ENCODE data around the gene SCTR. TPM values are rescaled to one million over a fixed set of nuclear protein-coding genes. Genes with fewer than 3 reads are reported as not detected.

SCTR gene
- total and polyA plus RNA-seq, 3 donors from 2014 or later, result 1.1 to 6.6 (median 2.0) TPM

DNA sequence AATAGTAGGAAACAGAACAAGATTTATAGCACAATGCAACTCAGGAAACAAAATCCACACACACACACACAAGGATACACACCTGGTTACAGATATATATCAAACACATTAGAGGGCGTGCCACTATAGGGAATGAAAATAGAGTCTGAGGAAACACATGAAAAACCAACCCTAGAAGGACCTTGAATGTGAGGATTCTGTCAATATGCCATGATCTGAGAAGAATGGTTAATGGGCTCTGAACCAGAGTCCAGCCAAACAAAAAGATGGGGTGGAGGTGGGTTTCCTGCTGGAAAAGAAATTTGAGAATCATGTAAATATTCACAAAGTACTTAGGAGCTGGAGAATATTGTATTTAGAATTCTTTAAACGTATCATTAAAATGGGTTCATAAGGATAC, 100.5 kb downstream of the SCTR start:
- intact Hi-C loops (cut with DNase I; ENCODE audit: low total_unique reads), result no loop called here
- no peak overlapping the region for H3K27ac ChIP-seq

DNA sequence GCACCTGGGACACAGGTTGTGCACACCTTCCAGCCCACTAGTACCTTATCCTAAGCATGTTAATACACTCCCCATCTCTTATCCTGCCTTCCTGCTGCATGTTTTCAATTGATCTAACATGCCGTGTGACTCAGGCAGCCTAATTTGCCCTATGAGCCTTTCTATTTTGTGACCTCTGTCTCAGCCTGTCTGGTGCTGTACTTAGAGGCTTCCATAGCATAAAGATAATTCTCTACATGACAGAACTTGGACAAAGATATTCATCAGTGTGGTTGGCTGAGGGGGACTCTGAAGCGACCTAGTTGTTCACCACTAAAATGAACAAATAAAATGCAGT, 101.2 kb downstream of the SCTR start:
- H3K9me3 ChIP-seq, result no peaks in the 10 kb centered on the region
- TF ChIP-seq, protein P1, sequence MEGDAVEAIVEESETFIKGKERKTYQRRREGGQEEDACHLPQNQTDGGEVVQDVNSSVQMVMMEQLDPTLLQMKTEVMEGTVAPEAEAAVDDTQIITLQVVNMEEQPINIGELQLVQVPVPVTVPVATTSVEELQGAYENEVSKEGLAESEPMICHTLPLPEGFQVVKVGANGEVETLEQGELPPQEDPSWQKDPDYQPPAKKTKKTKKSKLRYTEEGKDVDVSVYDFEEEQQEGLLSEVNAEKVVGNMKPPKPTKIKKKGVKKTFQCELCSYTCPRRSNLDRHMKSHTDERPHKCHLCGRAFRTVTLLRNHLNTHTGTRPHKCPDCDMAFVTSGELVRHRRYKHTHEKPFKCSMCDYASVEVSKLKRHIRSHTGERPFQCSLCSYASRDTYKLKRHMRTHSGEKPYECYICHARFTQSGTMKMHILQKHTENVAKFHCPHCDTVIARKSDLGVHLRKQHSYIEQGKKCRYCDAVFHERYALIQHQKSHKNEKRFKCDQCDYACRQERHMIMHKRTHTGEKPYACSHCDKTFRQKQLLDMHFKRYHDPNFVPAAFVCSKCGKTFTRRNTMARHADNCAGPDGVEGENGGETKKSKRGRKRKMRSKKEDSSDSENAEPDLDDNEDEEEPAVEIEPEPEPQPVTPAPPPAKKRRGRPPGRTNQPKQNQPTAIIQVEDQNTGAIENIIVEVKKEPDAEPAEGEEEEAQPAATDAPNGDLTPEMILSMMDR (IDR thresholded peaks at IDR 0.05), result no peak
- no peak for TF ChIP-seq POLR2A (IDR thresholded peaks at IDR 0.05)
- H3K4me1 ChIP-seq, result peaks cover 13% of the 10 kb centered on the region
- no peak for DNase-seq
- no peaks in the 10 kb centered on the region for H3K36me3 ChIP-seq (ENCODE audit: low read depth, missing control alignments)
- no peaks in the 10 kb centered on the region for H3K27me3 ChIP-seq
- 89 to 91% methylated on average over 2 of the region's 2 CpGs for WGBS, 2 donors
- intact Hi-C loops (cut with DNase I; ENCODE audit: low total_unique reads), result no loop called here
- no peak overlapping the region for H3K4me3 ChIP-seq
- no peak overlapping the region for H3K27ac ChIP-seq

More for the DNA sequence above, 100.5 kb downstream of the SCTR start:
- H3K36me3 ChIP-seq (ENCODE audit: low read depth, missing control alignments), result no peaks in the 10 kb centered on the region
- 87 to 94% methylated on average over 2 of the region's 2 CpGs for WGBS, 2 donors
- DNase-seq, result no peak
- TF ChIP-seq POLR2A (IDR thresholded peaks at IDR 0.05), result no peak
- peaks cover 13% of the 10 kb centered on the region for H3K4me1 ChIP-seq
- H3K27me3 ChIP-seq, result no peaks in the 10 kb centered on the region
- no peaks in the 10 kb centered on the region for H3K9me3 ChIP-seq
- no peak overlapping the region for H3K4me3 ChIP-seq

DNA sequence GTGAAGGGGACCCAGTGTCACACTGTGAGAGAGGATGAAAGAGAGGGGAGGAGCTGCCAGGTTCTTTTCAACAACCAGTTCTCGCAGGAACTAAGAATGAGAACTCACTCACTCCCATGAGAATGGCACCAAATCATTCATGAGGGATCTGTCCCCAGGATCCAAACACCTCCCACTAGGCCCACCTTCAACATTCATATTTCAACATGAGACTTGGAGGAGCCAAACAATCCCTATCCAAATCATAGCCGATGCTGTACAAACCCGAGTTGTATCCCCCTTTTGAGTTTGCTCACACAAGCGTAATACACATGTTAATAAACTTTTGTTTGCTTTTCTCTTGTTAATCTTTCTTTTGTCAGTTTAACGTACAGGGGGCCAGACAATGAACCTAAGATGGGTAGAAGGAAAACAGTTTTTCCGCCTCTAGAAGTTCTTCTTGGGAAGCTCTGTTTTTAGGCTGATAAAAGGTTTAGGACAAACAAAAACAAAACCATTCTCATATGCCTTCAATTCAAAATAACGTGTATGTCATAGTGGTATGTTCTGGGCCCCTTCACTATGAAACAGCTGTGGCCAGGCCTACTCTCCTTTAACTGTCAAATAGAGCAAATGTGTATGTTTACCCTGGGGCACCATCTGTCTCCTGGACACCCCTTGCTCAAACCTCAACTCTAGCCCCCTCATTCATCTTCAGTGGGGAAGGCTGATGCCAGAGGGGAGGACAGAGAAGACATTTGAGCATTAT, 101.7 kb downstream of the SCTR start:
- Histone ChIP-seq H3K27ac (no peak overlapping the region), H3K4me3 (no peak overlapping the region), H3K9me3 (no peaks in the 10 kb centered on the region), H3K36me3 (ENCODE audit: low read depth, missing control alignments) (no peaks in the 10 kb centered on the region), H3K27me3 (no peaks in the 10 kb centered on the region), H3K4me1 (peaks cover 13% of the 10 kb centered on the region)
- 85 to 92% methylated on average over 7 of the region's 7 CpGs for WGBS, 2 donors
- intact Hi-C loops (cut with DNase I; ENCODE audit: low total_unique reads), result no loop called here
- TF ChIP-seq POLR2A (IDR thresholded peaks at IDR 0.05), result no peak
- TF ChIP-seq, protein P1 (IDR thresholded peaks at IDR 0.05), result no peak
- DNase-seq, result no peak

DNA sequence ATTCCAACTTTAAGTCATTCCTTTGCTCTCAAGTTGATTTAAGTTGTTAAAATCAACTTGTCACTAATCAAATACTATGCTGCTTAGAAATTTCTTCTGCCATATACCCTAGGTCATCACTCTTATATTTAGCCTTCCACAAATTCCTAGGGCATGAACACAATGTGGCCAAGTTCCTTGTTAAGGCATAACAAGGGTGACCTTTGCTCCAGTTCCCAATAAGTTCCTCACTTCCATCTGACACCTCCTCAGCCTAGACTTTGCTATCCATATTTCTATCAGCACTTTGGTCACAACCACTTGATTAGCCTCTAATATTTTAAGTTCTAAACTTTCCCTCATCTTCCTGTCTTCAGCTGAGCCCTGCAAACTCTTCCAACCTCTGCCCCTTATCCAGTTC, 102.5 kb downstream of the SCTR start:
- Histone ChIP-seq H3K4me1 (peaks cover 9% of the 10 kb centered on the region), H3K36me3 (ENCODE audit: low read depth, missing control alignments) (no peaks in the 10 kb centered on the region), H3K4me3 (no peak overlapping the region), H3K9me3 (no peaks in the 10 kb centered on the region), H3K27ac (no peak overlapping the region), H3K27me3 (no peaks in the 10 kb centered on the region)
- intact Hi-C loops (cut with DNase I; ENCODE audit: low total_unique reads), result no loop called here
- TF ChIP-seq, protein P1 (IDR thresholded peaks at IDR 0.05), result no peak
- no peak for DNase-seq

DNA sequence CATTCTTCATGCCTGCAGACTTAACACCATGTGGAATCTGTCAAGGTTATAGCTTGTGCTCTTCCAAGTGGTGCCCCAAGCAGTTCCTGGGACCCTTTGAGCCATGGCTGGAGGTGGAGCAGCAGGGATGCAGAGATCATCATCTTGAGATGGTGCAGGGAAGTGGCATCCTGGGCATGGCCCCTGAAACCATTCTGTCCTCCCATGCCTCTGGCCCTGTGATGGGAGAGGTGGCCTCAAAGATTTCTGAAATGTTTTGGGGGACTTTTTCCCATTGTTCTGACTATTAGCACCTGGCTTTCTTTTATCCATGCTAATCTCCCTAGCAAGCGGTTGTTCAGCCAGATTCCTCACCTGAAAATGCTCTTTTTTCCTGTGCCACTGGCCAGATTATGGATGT, 103.0 kb downstream of the SCTR start:
- H3K9me3 ChIP-seq, result no peaks in the 10 kb centered on the region
- no peak for TF ChIP-seq POLR2A (IDR thresholded peaks at IDR 0.05)
- TF ChIP-seq, protein P1 (IDR thresholded peaks at IDR 0.05), result no peak
- no peak overlapping the region for H3K27ac ChIP-seq
- DNase-seq, result no peak
- H3K4me3 ChIP-seq, result no peak overlapping the region
- H3K36me3 ChIP-seq (ENCODE audit: low read depth, missing control alignments), result no peaks in the 10 kb centered on the region
- WGBS, 2 donors, result 100% methylated on average over 1 of the region's 1 CpG
- intact Hi-C loops (cut with DNase I; ENCODE audit: low total_unique reads), result no loop called here
- peaks cover 5% of the 10 kb centered on the region for H3K4me1 ChIP-seq
- no peaks in the 10 kb centered on the region for H3K27me3 ChIP-seq
